ENCODE measurements around the gene GFOD1.

GRCh38 chr6:13355043-13355945 lies 132.1 kb downstream of the GFOD1 start:
- TF ChIP-seq CTCF (IDR thresholded peaks at IDR 0.05; ENCODE audit: low read depth, low read length, poor library complexity, severe bottlenecking) = no peak
- TF ChIP-seq EZH2phosphoT487 (IDR thresholded peaks at IDR 0.05; ENCODE audit: borderline replicate concordance, low read length) = no peak
